ENCODE results near the gene PLEKHG7.

- TF ChIP-seq, protein P1, sequence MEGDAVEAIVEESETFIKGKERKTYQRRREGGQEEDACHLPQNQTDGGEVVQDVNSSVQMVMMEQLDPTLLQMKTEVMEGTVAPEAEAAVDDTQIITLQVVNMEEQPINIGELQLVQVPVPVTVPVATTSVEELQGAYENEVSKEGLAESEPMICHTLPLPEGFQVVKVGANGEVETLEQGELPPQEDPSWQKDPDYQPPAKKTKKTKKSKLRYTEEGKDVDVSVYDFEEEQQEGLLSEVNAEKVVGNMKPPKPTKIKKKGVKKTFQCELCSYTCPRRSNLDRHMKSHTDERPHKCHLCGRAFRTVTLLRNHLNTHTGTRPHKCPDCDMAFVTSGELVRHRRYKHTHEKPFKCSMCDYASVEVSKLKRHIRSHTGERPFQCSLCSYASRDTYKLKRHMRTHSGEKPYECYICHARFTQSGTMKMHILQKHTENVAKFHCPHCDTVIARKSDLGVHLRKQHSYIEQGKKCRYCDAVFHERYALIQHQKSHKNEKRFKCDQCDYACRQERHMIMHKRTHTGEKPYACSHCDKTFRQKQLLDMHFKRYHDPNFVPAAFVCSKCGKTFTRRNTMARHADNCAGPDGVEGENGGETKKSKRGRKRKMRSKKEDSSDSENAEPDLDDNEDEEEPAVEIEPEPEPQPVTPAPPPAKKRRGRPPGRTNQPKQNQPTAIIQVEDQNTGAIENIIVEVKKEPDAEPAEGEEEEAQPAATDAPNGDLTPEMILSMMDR (IDR thresholded peaks at IDR 0.05) = no peak
- TF ChIP-seq POLR2A (IDR thresholded peaks at IDR 0.05) = no peak
These were observed 16.9 kb downstream of the PLEKHG7 start for GRCh38 chr12:92719674-92720073.
